ENCODE results near the gene SELENOM. TPM values are rescaled to one million over a fixed set of nuclear protein-coding genes. Genes with fewer than 3 reads are reported as not detected.

The SELENOM gene, protein sequence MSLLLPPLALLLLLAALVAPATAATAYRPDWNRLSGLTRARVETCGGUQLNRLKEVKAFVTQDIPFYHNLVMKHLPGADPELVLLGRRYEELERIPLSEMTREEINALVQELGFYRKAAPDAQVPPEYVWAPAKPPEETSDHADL
- 14.6 and 22.4 TPM in 2 replicates for total RNA-seq (2014; rRNA removed; shearing (Covaris generic))

DNA sequence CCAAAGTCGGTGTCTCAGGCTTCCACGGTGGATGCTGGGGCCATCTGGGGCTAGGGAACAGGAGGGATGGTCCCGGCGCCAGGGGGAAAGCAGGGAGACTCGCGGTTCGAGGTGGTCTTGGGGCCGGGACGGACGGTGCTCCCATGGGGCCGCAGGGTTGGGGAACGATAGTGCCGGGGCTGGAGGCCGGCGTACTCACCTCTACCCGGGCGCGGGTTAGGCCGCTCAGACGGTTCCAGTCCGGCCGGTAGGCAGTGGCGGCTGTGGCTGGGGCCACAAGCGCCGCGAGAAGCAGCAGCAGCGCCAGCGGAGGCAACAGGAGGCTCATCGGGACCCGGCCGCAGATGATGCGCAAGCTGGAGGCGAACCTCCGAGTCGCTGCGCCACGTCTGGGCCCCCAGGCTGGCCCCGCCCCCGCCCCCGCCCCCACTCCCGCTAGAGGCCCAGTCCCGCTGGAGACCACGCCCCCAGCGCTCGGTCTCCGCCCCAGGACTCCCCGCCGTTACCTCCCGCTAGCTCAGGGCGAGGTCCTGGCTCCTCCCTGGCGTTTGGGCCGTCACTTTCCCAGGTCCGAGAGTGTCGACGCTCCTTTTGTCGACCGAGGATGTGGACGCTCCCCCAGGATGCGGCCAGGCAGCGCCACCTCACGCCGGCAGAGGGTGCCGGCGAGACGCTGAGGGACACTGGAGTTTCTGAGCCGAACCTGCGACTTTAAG lies at the start of gene SELENOM:
Gene SELENOM (minus strand): TSS at position 391 of the 716 bp plus-strand sequence. CDS start 63 bp downstream, at position 328.
- peak within 1 kb of the TSS; percentile 70 for H3K4me3 ChIP-seq (ENCODE audit: insufficient read depth, low read depth, low read length)
- peak; percentile 98 for DNase-seq
- peaks cover 23% of the 10 kb centered on the region for H3K27me3 ChIP-seq (ENCODE audit: control insufficient read depth, insufficient read depth, low read length)
- H3K36me3 ChIP-seq (replicated peaks; ENCODE audit: control insufficient read depth, insufficient read depth, low read length), result no peaks in the 10 kb centered on the region

DNA sequence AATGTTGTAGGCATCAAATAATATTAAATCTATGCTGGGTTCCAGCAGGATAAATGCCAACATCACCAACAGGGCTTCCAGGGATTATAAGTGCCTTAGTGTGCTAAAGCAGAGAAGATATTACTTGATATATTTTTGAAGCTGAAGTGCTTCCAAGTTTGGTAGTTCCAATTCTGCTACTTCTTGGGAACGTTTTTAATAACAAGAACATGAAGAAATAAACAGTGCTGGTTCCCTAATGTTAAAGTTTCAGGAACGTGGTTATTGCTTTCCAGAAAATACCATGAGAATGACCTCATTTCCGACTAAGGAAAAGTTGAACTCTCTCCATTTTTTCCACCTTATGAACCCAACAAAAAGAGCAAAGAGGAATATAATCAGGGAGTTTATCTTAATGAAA lies 48.1 kb upstream of the SELENOM start:
- Histone ChIP-seq H3K36me3 (replicated peaks; ENCODE audit: control insufficient read depth, insufficient read depth, low read length) (no peaks in the 10 kb centered on the region), H3K4me3 (ENCODE audit: insufficient read depth, low read depth, low read length) (no peak overlapping the region), H3K27me3 (ENCODE audit: control insufficient read depth, insufficient read depth, low read length) (peaks cover 3% of the 10 kb centered on the region)
- no peak for DNase-seq

DNA sequence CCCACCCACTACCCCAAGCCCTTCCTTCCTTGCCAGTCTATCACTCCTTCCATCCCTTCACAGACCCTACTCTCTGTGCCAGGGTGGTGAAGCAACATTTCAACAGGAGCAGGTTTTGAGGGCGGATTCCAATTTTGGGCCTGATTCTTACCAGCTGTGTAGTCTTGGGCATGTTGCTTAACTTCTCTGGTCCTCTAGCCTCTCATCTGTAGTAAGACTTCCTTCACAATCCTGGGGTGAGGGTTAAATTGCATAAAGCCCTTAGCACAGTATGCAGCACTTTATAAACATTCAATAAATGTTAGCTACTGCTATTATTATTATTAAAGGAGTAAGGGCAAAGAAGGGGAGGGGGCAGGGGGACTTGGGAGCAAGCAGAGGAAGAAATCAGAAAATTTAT lies 47.6 kb upstream of the SELENOM start:
- DNase-seq, result no peak
- no peak overlapping the region for H3K4me3 ChIP-seq (ENCODE audit: insufficient read depth, low read depth, low read length)
- H3K36me3 ChIP-seq (replicated peaks; ENCODE audit: control insufficient read depth, insufficient read depth, low read length), result no peaks in the 10 kb centered on the region
- peaks cover 3% of the 10 kb centered on the region for H3K27me3 ChIP-seq (ENCODE audit: control insufficient read depth, insufficient read depth, low read length)

DNA sequence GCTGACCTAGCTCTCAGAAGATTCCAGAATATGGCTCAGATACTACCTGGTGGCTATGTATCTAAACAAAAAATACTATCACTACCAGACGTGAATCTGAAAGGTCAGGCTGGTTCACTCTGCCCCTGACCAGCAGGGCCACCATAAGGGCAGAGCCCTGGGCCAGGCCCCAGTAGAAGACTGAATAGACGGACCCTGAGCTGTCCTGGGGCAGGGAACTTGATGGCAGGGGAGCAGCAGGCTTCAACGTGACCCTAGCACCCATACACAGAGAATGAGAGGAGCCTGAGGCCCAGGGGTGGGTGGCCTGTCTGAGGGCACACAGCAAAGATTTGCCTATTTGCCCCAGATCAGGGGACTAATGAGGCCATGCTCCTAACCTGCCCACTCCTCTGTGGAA lies 46.0 kb upstream of the SELENOM start:
- Histone ChIP-seq H3K36me3 (replicated peaks; ENCODE audit: control insufficient read depth, insufficient read depth, low read length) (no peaks in the 10 kb centered on the region), H3K4me3 (ENCODE audit: insufficient read depth, low read depth, low read length) (no peak overlapping the region), H3K27me3 (ENCODE audit: control insufficient read depth, insufficient read depth, low read length) (peaks cover 3% of the 10 kb centered on the region)
- no peak for DNase-seq

DNA sequence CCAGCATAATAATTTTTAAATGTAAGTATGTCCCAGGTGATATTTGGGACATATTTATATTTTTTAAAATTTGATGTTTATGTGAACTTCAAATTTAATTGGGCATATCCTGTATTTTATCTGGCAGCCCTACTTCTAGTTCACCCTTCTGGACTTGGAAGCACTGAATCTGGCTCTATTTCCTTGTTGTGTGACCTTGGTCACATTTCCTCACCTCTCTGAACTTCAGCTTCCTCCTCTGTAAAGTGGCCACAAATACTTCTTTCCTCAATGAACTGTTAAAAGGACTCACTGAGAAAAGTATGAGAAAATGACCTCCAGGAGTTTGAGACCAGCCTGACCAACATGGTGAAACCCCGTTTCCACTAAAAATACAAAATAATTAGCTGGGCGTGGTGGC lies 44.5 kb upstream of the SELENOM start:
- H3K36me3 ChIP-seq (replicated peaks; ENCODE audit: control insufficient read depth, insufficient read depth, low read length), result no peaks in the 10 kb centered on the region
- no peak overlapping the region for H3K4me3 ChIP-seq (ENCODE audit: insufficient read depth, low read depth, low read length)
- no peaks in the 10 kb centered on the region; the same call in 1 of the 2 replicates for H3K27me3 ChIP-seq (ENCODE audit: control insufficient read depth, insufficient read depth, low read length)
- DNase-seq, result no peak

DNA sequence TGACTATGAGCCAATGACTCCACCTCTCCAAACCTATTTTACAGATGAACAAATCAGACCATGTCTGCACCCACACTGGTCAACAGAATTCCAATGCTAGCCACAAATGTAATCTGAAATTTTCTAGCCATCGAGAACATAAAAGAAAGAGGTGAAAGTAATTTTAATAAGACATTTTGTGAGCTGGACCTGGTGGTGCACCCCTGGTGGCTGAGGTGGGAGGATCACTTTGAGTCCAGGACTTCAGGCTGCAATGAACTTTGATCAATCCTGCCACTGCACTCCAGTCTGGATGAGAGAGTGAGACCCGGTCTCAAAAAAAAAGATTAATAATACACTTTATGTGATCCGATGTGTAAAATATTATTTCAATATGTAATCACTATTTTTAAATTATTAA lies 43.2 kb upstream of the SELENOM start:
- DNase-seq, result peak; percentile 23
- H3K4me3 ChIP-seq (ENCODE audit: insufficient read depth, low read depth, low read length), result no peak overlapping the region
- no peaks in the 10 kb centered on the region for H3K27me3 ChIP-seq (ENCODE audit: control insufficient read depth, insufficient read depth, low read length)
- no peaks in the 10 kb centered on the region for H3K36me3 ChIP-seq (replicated peaks; ENCODE audit: control insufficient read depth, insufficient read depth, low read length)

DNA sequence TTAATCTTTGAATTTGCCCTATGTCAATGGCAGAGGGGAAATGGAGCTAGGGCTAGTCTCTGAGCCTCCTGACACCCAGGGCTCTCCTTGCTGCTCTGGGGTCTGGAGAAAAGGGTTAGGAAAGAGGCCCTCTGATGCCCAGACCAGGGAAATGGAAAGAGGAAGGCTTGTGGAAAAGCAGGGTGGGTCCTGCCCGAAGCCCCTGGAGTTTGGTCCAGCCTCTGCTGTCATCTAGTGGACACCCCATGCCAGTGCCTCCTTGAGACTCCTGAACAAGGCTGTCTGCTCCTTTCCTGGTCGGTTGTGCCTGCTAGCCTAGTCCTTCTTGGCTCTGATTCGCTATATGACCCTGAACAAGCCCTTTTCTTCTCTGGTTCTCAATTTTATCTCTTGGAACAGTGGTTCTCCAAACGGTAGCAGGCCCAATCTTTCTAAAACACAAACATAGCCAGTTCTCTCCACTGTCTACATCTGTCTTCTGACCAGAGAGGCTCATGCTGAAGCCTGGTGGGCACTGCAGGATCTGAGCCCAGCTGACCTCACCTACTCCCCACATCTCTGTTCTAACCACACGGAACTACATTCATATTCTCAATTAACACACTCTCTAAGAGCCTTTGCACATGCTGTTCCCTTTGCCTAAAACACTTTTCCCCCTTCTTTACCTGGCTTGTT lies 41.7 kb upstream of the SELENOM start:
- peak; percentile 93 for DNase-seq
- no peaks in the 10 kb centered on the region for H3K36me3 ChIP-seq (replicated peaks; ENCODE audit: control insufficient read depth, insufficient read depth, low read length)
- H3K27me3 ChIP-seq (ENCODE audit: control insufficient read depth, insufficient read depth, low read length), result no peaks in the 10 kb centered on the region
- no peak overlapping the region for H3K4me3 ChIP-seq (ENCODE audit: insufficient read depth, low read depth, low read length)

DNA sequence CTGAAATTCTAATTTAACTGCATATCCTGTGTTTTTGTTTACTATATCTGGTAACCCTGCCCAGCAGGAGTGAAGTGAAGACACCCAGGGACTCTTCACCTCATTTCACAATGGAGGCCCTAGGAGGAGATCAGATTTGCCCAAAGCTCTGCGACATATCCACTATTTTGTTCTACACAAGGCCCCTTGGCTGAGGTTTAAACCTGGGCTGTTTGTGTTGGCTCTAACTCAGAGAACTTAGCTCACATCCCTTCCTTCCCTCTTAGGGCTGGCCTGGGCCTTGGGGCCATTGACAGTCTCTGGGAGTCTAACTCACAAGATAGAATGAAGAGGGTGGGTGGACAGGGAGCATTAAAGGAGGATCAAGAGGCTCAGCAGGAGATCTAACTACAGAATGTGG lies 41.1 kb upstream of the SELENOM start:
- Histone ChIP-seq H3K36me3 (replicated peaks; ENCODE audit: control insufficient read depth, insufficient read depth, low read length) (no peaks in the 10 kb centered on the region), H3K27me3 (ENCODE audit: control insufficient read depth, insufficient read depth, low read length) (no peaks in the 10 kb centered on the region), H3K4me3 (ENCODE audit: insufficient read depth, low read depth, low read length) (no peak overlapping the region)
- DNase-seq, result no peak

DNA sequence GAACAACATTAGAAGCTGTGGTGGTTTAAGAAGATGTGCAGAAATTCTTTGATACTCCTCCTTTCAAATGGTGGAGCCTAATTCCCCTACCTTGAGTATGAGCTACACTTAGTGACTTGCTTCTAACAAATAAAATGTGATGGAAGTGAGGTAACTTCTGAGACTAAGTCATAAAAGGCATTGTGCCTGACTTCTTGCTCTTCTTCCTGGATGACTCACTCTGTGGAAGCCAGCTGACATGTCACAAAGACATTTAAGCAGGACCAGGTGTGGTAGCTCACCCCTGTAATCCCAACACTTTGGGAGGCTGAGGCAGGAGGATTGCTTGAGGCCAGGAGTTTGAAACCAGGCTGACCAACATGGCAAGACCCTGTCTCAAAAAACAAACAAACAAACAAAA lies 36.9 kb upstream of the SELENOM start:
- Histone ChIP-seq H3K4me3 (ENCODE audit: insufficient read depth, low read depth, low read length) (no peak overlapping the region), H3K36me3 (replicated peaks; ENCODE audit: control insufficient read depth, insufficient read depth, low read length) (no peaks in the 10 kb centered on the region), H3K27me3 (ENCODE audit: control insufficient read depth, insufficient read depth, low read length) (no peaks in the 10 kb centered on the region; the same call in 1 of the 2 replicates)
- DNase-seq, result no peak

DNA sequence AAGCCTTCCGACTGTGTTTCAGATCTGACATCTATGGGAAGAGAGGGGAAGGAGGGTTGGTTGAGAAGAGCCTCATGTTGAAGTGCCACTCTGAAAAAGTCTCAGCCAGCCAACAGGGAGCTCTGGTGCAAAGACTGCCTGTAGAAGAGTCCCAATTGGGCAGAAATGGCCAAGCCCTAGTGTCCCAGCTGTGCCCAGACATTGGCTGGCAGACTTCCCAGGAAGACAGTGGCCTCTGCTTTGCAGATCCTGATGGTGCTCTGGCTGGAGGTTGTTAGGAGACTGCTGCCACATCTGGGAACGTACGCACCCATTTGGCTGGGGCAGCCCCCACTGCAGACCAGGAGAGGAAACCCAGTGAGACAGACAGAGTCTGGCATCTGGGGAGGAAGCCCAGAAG lies 36.2 kb upstream of the SELENOM start:
- Histone ChIP-seq H3K4me3 (ENCODE audit: insufficient read depth, low read depth, low read length) (no peak overlapping the region), H3K27me3 (ENCODE audit: control insufficient read depth, insufficient read depth, low read length) (no peaks in the 10 kb centered on the region; the same call in 1 of the 2 replicates), H3K36me3 (replicated peaks; ENCODE audit: control insufficient read depth, insufficient read depth, low read length) (no peaks in the 10 kb centered on the region)
- DNase-seq, result no peak

DNA sequence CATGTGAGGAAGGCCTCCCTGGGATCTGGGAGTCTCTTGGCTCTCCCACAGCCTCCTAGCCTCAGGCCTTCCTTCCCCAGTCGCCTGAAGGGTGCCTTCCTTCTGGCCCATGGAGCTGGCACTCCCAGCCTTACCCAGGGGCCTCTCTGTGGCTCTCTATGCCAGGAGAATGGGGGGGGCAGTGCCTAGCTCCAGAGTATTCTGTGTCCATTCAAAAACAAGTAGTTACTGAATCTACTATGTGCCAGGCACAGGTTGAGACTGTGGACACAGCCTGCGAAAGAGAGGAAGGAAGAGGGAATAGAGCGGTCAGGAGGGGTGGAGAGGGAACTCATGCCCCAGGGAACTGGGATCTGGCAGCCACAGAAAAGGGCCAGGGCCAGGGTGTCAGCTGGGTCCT lies 35.7 kb upstream of the SELENOM start:
- Histone ChIP-seq H3K36me3 (replicated peaks; ENCODE audit: control insufficient read depth, insufficient read depth, low read length) (peaks cover 3% of the 10 kb centered on the region; the same call in 1 of the 2 replicates), H3K4me3 (ENCODE audit: insufficient read depth, low read depth, low read length) (no peak overlapping the region), H3K27me3 (ENCODE audit: control insufficient read depth, insufficient read depth, low read length) (no peaks in the 10 kb centered on the region; the same call in 1 of the 2 replicates)
- DNase-seq, result no peak

DNA sequence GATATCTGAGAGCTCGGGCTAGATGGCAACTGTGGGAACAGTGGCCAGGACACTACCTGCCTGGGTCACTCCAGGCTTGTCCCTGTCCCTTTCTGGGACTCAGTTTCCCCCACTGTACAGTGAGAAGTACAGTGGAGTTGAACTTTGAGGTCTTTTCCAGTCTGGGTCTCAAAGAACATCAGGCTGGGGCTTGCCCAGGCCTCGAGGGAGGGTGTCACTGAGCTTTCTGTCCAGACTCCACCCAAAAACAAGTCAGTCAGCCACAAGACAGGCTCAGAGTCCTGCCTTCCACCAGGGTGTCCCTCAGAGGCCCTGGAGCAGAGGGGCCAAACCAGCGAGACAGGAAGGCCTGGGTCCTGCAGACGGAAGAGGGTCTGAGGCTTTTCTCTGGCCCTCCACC lies 34.9 kb upstream of the SELENOM start:
- peaks cover 6% of the 10 kb centered on the region for H3K36me3 ChIP-seq (replicated peaks; ENCODE audit: control insufficient read depth, insufficient read depth, low read length)
- DNase-seq, result no peak
- H3K4me3 ChIP-seq (ENCODE audit: insufficient read depth, low read depth, low read length), result no peak overlapping the region
- no peaks in the 10 kb centered on the region; the same call in 1 of the 2 replicates for H3K27me3 ChIP-seq (ENCODE audit: control insufficient read depth, insufficient read depth, low read length)

DNA sequence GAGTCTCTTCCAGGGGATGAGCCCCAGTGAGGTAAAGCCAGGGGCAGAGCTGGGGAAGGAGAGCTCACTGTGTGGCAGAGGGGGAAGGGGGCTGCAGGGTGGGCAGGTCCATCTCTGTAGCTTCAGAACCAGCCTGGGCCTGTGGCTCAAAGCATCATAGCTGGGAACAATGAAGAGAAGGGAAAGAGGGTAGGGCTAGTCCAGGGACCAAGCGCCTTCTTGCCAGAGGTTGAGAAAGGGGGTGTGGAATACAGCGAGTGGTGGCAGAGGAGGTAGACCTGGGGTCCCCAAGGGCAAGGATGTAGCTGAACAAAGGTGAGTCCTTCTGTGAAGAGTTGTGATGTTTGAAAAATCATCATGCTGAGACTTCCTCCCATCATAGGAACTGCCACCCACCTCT lies 34.2 kb upstream of the SELENOM start:
- H3K27me3 ChIP-seq (ENCODE audit: control insufficient read depth, insufficient read depth, low read length), result no peaks in the 10 kb centered on the region; the same call in 1 of the 2 replicates
- peak; percentile 21 for DNase-seq
- H3K4me3 ChIP-seq (ENCODE audit: insufficient read depth, low read depth, low read length), result no peak overlapping the region
- H3K36me3 ChIP-seq (replicated peaks; ENCODE audit: control insufficient read depth, insufficient read depth, low read length), result peaks cover 8% of the 10 kb centered on the region

DNA sequence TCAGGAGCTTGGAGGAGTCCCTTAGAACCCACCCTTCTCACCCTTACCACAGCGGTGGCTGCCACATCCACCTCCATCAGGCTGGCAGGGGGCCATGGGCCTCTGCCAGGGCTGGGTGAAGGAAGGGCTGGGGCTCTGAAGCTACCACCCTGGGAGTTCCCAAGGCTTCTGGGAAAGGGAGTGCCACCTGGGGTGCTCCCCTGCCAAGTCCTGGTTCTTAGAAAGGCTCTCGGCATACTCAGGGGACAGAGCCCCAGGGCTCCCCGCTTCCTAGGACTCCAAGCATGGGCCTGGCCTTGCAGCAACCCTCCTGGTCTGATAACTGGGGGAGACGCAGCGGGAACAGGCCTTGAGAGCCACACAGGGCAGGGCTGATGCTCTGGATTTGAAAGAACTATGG lies 33.4 kb upstream of the SELENOM start:
- Histone ChIP-seq H3K4me3 (ENCODE audit: insufficient read depth, low read depth, low read length) (no peak overlapping the region), H3K27me3 (ENCODE audit: control insufficient read depth, insufficient read depth, low read length) (no peaks in the 10 kb centered on the region; the same call in 1 of the 2 replicates), H3K36me3 (replicated peaks; ENCODE audit: control insufficient read depth, insufficient read depth, low read length) (peaks cover 10% of the 10 kb centered on the region)
- DNase-seq, result peak; percentile 61

All from H7 (cell line).